Measurements from ENCODE around the gene GPD1. TPM values are rescaled to one million over a fixed set of nuclear protein-coding genes. Genes with fewer than 3 reads are reported as not detected.

The GPD1 gene
- total RNA-seq, 4 donors from 2014 or later, result 41.3 to 409 (median 291) TPM

- Histone ChIP-seq H3K9me3 (no peaks in the 10 kb centered on the region), H3K36me3 (peaks cover 0 to 6% (median 0%) of the 10 kb centered on the region in 3 donors), H3K4me3 (peak overlapping the region; percentile 19 to 43 (median 38)), H3K27ac (peak overlapping the region; percentile 79 to 97 (median 94)), H3K27me3 (no peaks in the 10 kb centered on the region), H3K4me1 (peaks cover 0 to 57% (median 28%) of the 10 kb centered on the region in 4 donors)
- TF ChIP-seq, protein P1, sequence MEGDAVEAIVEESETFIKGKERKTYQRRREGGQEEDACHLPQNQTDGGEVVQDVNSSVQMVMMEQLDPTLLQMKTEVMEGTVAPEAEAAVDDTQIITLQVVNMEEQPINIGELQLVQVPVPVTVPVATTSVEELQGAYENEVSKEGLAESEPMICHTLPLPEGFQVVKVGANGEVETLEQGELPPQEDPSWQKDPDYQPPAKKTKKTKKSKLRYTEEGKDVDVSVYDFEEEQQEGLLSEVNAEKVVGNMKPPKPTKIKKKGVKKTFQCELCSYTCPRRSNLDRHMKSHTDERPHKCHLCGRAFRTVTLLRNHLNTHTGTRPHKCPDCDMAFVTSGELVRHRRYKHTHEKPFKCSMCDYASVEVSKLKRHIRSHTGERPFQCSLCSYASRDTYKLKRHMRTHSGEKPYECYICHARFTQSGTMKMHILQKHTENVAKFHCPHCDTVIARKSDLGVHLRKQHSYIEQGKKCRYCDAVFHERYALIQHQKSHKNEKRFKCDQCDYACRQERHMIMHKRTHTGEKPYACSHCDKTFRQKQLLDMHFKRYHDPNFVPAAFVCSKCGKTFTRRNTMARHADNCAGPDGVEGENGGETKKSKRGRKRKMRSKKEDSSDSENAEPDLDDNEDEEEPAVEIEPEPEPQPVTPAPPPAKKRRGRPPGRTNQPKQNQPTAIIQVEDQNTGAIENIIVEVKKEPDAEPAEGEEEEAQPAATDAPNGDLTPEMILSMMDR (IDR thresholded peaks at IDR 0.05), result peak in 2 of 6 experiments; percentile 1 to 9
- peak; percentile 38 to 60 for TF ChIP-seq POLR2A (IDR thresholded peaks at IDR 0.05)
- DNase-seq, result peak; percentile 73 to 87 (median 81)
These were observed 7.0 kb downstream of the GPD1 start for GRCh38 chr12:50110762-50111351.

- Histone ChIP-seq H3K27me3 (no peaks in the 10 kb centered on the region), H3K36me3 (peaks cover 0 to 10% (median 0%) of the 10 kb centered on the region in 3 donors), H3K4me1 (peaks cover 0 to 54% (median 28%) of the 10 kb centered on the region in 4 donors), H3K9me3 (no peaks in the 10 kb centered on the region), H3K4me3 (peak overlapping the region; percentile 19 to 43 (median 38)), H3K27ac (peak overlapping the region; percentile 79 to 97 (median 94))
- TF ChIP-seq, protein P1 (IDR thresholded peaks at IDR 0.05), result no peak
- no peak for TF ChIP-seq POLR2A (IDR thresholded peaks at IDR 0.05)
- DNase-seq, result no peak
These were observed 7.5 kb downstream of the GPD1 start for GRCh38 chr12:50111395-50111692.

DNA sequence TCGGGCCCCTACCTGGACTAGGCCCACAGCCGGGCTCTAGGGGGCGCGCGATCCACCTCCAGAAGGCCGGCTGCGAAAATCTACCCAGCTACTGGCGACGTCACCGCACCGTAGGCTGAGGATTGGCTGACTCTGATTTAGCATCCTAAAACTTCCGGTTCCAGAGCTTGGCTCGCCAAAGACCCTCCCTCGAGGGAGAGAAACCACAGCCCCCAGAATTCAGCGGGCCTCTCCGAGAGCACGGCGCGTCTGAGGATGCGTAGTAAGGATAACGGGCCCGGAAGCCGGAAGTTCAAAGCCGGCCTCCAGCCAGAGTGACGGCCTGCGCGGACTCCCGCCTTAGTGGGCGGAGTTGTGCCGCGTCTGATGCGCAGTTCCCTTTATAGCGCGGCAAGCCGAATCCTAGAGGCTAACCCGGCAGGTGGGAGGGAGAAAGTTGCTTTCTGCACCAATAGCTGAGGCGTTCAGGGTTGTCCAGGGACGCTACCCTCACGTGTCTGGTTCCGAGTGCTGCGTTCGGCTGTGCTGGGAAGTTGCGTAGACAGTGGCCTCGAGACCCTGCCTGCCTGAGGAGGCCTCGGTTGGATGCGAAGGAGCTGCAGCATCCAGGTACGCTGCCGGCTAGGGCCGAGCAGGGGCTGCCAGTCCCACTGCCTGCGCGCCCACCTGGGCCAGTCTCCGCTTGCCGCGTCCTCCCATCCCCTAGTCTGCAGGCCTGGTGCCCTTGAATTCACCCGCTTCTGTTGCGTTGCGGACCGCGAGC lies 8.1 kb downstream of the GPD1 start, which contains the start of gene COX14:
TSS of gene COX14 (plus strand) at position 544 of the 763 bp plus-strand sequence. CDS start 7,808 bp downstream, outside the sequence.
- peak; percentile 99 to 100 (median 99) for DNase-seq
- no peaks in the 10 kb centered on the region for H3K27me3 ChIP-seq
- no peaks in the 10 kb centered on the region for H3K9me3 ChIP-seq
- peaks cover 0 to 12% (median 0%) of the 10 kb centered on the region in 3 donors for H3K36me3 ChIP-seq
- peak; percentile 95 to 97 for TF ChIP-seq POLR2A (IDR thresholded peaks at IDR 0.05)
- TF ChIP-seq, protein P1 (IDR thresholded peaks at IDR 0.05), result peak; percentile 92 to 95 (median 93)
- peaks cover 0 to 55% (median 28%) of the 10 kb centered on the region in 4 donors for H3K4me1 ChIP-seq
- H3K27ac ChIP-seq, result peak within 1 kb of the TSS; percentile 89 to 97 (median 94)
- peak within 1 kb of the TSS; percentile 61 to 89 (median 77) for H3K4me3 ChIP-seq

GRCh38 chr12:50112456-50113218 lies 8.8 kb downstream of the GPD1 start:
- Histone ChIP-seq H3K36me3 (peaks cover 0 to 12% (median 0%) of the 10 kb centered on the region in 3 donors), H3K27me3 (no peaks in the 10 kb centered on the region), H3K9me3 (no peaks in the 10 kb centered on the region), H3K27ac (peak overlapping the region; percentile 89 to 97 (median 94)), H3K4me1 (peaks cover 0 to 60% (median 28%) of the 10 kb centered on the region in 4 donors), H3K4me3 (peak overlapping the region; percentile 61 to 89 (median 77))
- peak in 1 of 3 donors; percentile 74 for DNase-seq
- TF ChIP-seq, protein P1 (IDR thresholded peaks at IDR 0.05), result no peak
- no peak for TF ChIP-seq POLR2A (IDR thresholded peaks at IDR 0.05)

DNA sequence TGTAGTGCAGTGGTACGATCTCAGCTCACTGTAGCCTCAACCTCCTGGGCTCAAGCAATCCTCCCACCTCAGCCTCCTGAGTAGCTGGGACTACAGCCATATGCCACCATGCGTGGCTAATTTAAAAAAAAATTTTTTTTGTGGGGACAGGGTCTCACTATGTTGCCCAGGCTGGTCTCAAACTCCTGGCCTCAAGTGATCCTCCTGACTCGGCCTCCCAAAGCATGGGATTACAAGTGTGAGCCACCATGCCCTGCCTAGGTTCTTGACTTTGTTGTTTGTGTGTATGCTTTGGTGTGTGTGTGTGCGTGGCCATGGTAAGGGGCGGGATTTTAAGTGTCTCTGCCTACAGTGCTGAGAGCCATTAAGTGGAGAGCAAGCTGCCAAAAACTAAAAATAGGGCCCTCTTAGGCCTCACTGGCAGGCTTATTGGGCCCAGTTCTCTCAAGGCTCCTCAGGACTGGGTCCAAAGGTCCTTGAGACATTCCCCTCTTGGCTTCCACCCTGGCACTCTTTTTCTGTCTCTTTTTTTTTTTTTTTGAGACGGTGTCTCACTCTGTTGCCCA lies 13.3 kb downstream of the GPD1 start:
- Histone ChIP-seq H3K4me1 (peaks cover 0 to 51% (median 7%) of the 10 kb centered on the region in 4 donors), H3K36me3 (peaks cover 0 to 46% (median 0%) of the 10 kb centered on the region in 3 donors)
- TF ChIP-seq, protein P1 (IDR thresholded peaks at IDR 0.05), result no peak
- TF ChIP-seq POLR2A (IDR thresholded peaks at IDR 0.05), result no peak

More for the DNA sequence above, 13.3 kb downstream of the GPD1 start:
- H3K27me3 ChIP-seq, result no peaks in the 10 kb centered on the region
- no peak for DNase-seq
- H3K4me3 ChIP-seq, result no peak overlapping the region
- H3K9me3 ChIP-seq, result no peaks in the 10 kb centered on the region
- H3K27ac ChIP-seq, result no peak overlapping the region
